Neural cell (in vitro differentiated cells): ENCODE results near the gene OR10G8. TPM values are rescaled to one million over a fixed set of nuclear protein-coding genes. Genes with fewer than 3 reads are reported as not detected.

Experiments
- H2AFZ ChIP-seq: fragments of 200-600, 300-800 bp; sonication (generic), shearing (Covaris generic); 2 replicates; pipeline ENCODE4 v1.6.0; 2014; ENCODE audit warnings: low read depth, mild to moderate bottlenecking, antibody characterized with exemption, low read length, moderate library complexity
- H3F3A ChIP-seq: fragments of 200-600 bp; shearing (Covaris generic); 2 replicates; pipeline ENCODE4 v1.6.1; 2016; ENCODE audit warnings: mild to moderate bottlenecking, moderate library complexity, mixed read lengths, antibody characterized with exemption, low read length; ENCODE audit not compliant: insufficient read depth, poor library complexity, severe bottlenecking
- H3K27ac ChIP-seq: fragments of 200-600, 300-800 bp; sonication (generic), shearing (Covaris generic); 2 replicates; pipeline ENCODE4 v1.5.1; 2014; ENCODE audit warnings: mild to moderate bottlenecking, low read length, moderate library complexity
- H3K27me3 ChIP-seq: fragments of 300-800, 200-600 bp; sonication (generic), shearing (Covaris generic); 2 replicates; pipeline ENCODE4 v1.6.0; 2014; ENCODE audit warnings: mild to moderate bottlenecking, low read depth, low read length, moderate library complexity; ENCODE audit not compliant: insufficient read depth
- H3K36me3 ChIP-seq: fragments of 300-800, 200-600 bp; sonication (generic), shearing (Covaris generic); 2 replicates; pipeline ENCODE4 v1.5.1; 2014; ENCODE audit warnings: mild to moderate bottlenecking, antibody characterized with exemption, low read length, moderate library complexity; ENCODE audit not compliant: insufficient read depth
- H3K4me2 ChIP-seq: fragments of 300-800, 200-600 bp; sonication (generic), shearing (Covaris generic); 2 replicates; pipeline ENCODE4 v1.6.0; 2014; ENCODE audit warnings: mild to moderate bottlenecking, low read length
- H3K4me3 ChIP-seq: fragments of 300-800, 200-600 bp; sonication (generic), shearing (Covaris generic); 2 replicates; pipeline ENCODE4 v1.5.1; 2014; ENCODE audit warnings: mild to moderate bottlenecking, low read length, moderate library complexity
- H3K79me2 ChIP-seq: fragments of 200-600 bp; shearing (Covaris generic); replicated peaks from 2 replicates; pipeline ENCODE4 v1.6.0; 2014; ENCODE audit warnings: mild to moderate bottlenecking, low read length, moderate library complexity; ENCODE audit not compliant: insufficient read depth
- H3K9ac ChIP-seq: fragments of 300-800, 200-600 bp; sonication (generic), shearing (Covaris generic); 2 replicates; pipeline ENCODE4 v1.6.1; 2016; ENCODE audit warnings: mild to moderate bottlenecking, low read length, mixed read lengths
- H3K9me2 ChIP-seq: fragments of 200-600 bp; shearing (Covaris generic); 2 replicates; pipeline ENCODE4 v1.6.1; 2016; ENCODE audit warnings: mild to moderate bottlenecking, low read length, mixed read lengths; ENCODE audit not compliant: insufficient read depth
- H3K9me3 ChIP-seq: fragments of 200-600, 300-800 bp; sonication (generic), shearing (Covaris generic); 2 replicates; pipeline ENCODE4 v1.6.1; 2016; ENCODE audit warnings: mild to moderate bottlenecking, mixed run types, low read length, moderate library complexity, mixed read lengths
- H4K20me1 ChIP-seq: fragments of 200-600 bp; shearing (Covaris generic); 2 replicates; pipeline ENCODE4 v1.6.1; 2016; ENCODE audit warnings: mild to moderate bottlenecking, mixed run types; ENCODE audit not compliant: insufficient read depth
- CTCF ChIP-seq: fragments of 450-650 bp; IDR thresholded peaks from 2 replicates; pipeline ENCODE4 v1.5.1; 2014; ENCODE audit warnings: antibody characterized with exemption, mild to moderate bottlenecking, moderate library complexity; ENCODE audit not compliant: poor library complexity, severe bottlenecking
- EP300 ChIP-seq: fragments of 450-650 bp; conservative IDR thresholded peaks from 2 replicates; pipeline ENCODE4 v1.6.1; 2014; ENCODE audit warnings: antibody characterized with exemption, mild to moderate bottlenecking, moderate library complexity; ENCODE audit not compliant: poor library complexity, severe bottlenecking
- EZH2 ChIP-seq: fragments of 200-600, 300-800 bp; shearing (Covaris generic), sonication (generic); IDR thresholded peaks from 2 replicates; pipeline ENCODE4 v1.6.1; 2014; ENCODE audit warnings: antibody characterized with exemption, low read length, borderline replicate concordance, mild to moderate bottlenecking; ENCODE audit not compliant: insufficient read depth, poor library complexity, severe bottlenecking
- MXI1 ChIP-seq: fragments of 450-650 bp; conservative IDR thresholded peaks from 2 replicates; pipeline ENCODE4 v1.6.1; 2014; ENCODE audit warnings: antibody characterized with exemption, mild to moderate bottlenecking; ENCODE audit not compliant: poor library complexity, severe bottlenecking
- POLR2AphosphoS5 ChIP-seq: IDR thresholded peaks from 2 replicates; pipeline ENCODE4 v1.6.1; 2012
- RAD21 ChIP-seq: fragments of 450-650 bp; conservative IDR thresholded peaks from 2 replicates; pipeline ENCODE4 v1.6.1; 2014; ENCODE audit warnings: antibody characterized with exemption, mild to moderate bottlenecking, moderate library complexity
- SMC3 ChIP-seq: fragments of 450-650 bp; conservative IDR thresholded peaks from 2 replicates; pipeline ENCODE4 v1.6.1; 2014; ENCODE audit warnings: antibody characterized with exemption, mild to moderate bottlenecking, moderate library complexity; ENCODE audit not compliant: poor library complexity
- TAF1 ChIP-seq: IDR thresholded peaks from 2 replicates; pipeline ENCODE4 v1.6.1; 2012; ENCODE audit warnings: low read depth
- polyA plus RNA-seq: library from polyadenylated mRNA; depleted of rRNA; stranded (reverse); fragments of >200 nt; gene quantifications from 2 replicates; pipeline ENCODE4 v1.2.3, GENCODE V29; 2014
- TF ChIP-seq, protein P1 (sequence below): IDR thresholded peaks from 2 replicates; pipeline ENCODE4 v1.6.1; 2012; ENCODE audit warnings: borderline replicate concordance

Gene OR10G8
- polyA plus RNA-seq, 1 donor from 2014 or later, result not detected

- H3K9me2 ChIP-seq, result no peaks in the 10 kb centered on the region
- no peaks in the 10 kb centered on the region for H3F3A ChIP-seq
- no peak overlapping the region for H3K4me3 ChIP-seq
- no peak overlapping the region for H3K4me2 ChIP-seq
- H2AFZ ChIP-seq, result no peak overlapping the region
- H4K20me1 ChIP-seq, result no peaks in the 10 kb centered on the region
- H3K27ac ChIP-seq, result no peak overlapping the region
- no peaks in the 10 kb centered on the region for H3K9me3 ChIP-seq
- H3K27me3 ChIP-seq, result no peaks in the 10 kb centered on the region
- H3K79me2 ChIP-seq, result no peaks in the 10 kb centered on the region
- no peak overlapping the region for H3K9ac ChIP-seq
- TF ChIP-seq MXI1 (no peak), SMC3 (no peak), RAD21 (no peak), EP300 (no peak), EZH2 (no peak), CTCF (no peak), TAF1 (no peak), POLR2AphosphoS5 (no peak)
- TF ChIP-seq, protein P1, sequence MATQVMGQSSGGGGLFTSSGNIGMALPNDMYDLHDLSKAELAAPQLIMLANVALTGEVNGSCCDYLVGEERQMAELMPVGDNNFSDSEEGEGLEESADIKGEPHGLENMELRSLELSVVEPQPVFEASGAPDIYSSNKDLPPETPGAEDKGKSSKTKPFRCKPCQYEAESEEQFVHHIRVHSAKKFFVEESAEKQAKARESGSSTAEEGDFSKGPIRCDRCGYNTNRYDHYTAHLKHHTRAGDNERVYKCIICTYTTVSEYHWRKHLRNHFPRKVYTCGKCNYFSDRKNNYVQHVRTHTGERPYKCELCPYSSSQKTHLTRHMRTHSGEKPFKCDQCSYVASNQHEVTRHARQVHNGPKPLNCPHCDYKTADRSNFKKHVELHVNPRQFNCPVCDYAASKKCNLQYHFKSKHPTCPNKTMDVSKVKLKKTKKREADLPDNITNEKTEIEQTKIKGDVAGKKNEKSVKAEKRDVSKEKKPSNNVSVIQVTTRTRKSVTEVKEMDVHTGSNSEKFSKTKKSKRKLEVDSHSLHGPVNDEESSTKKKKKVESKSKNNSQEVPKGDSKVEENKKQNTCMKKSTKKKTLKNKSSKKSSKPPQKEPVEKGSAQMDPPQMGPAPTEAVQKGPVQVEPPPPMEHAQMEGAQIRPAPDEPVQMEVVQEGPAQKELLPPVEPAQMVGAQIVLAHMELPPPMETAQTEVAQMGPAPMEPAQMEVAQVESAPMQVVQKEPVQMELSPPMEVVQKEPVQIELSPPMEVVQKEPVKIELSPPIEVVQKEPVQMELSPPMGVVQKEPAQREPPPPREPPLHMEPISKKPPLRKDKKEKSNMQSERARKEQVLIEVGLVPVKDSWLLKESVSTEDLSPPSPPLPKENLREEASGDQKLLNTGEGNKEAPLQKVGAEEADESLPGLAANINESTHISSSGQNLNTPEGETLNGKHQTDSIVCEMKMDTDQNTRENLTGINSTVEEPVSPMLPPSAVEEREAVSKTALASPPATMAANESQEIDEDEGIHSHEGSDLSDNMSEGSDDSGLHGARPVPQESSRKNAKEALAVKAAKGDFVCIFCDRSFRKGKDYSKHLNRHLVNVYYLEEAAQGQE, result no peak
- no peaks in the 10 kb centered on the region for H3K36me3 ChIP-seq
Observed at GRCh38 chr11:124075841-124076651, 49.4 kb downstream of the OR10G8 start.

DNA sequence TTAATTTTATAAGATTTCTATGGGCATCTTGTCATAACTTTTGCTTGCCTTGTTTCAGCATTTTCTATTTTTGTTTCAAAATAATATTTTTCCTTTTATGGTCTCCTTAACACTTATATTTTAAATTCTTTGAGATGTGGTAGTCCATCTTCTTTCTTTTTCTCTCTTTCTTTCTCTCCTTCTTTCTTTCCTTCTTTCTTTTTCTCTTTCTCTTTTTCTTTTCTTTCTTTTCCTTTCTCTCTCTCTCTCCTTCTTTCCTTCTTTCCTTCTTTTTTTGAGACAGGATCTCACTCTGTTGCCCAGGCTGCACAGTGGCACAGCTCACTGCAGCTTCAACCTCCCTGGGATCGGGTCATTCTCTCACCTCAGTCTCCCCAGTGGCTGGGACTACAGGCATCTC is 50.7 kb downstream of the OR10G8 start:
- no peaks in the 10 kb centered on the region for H3K27me3 ChIP-seq
- no peaks in the 10 kb centered on the region for H3K36me3 ChIP-seq
- no peak overlapping the region for H2AFZ ChIP-seq
- no peak overlapping the region for H3K4me2 ChIP-seq
- H3K4me3 ChIP-seq, result no peak overlapping the region
- no peak overlapping the region for H3K9ac ChIP-seq
- H3K79me2 ChIP-seq, result no peaks in the 10 kb centered on the region
- no peaks in the 10 kb centered on the region for H3K9me3 ChIP-seq
- no peaks in the 10 kb centered on the region for H3K9me2 ChIP-seq
- H4K20me1 ChIP-seq, result no peaks in the 10 kb centered on the region
- no peaks in the 10 kb centered on the region for H3F3A ChIP-seq
- TF ChIP-seq SMC3 (no peak), POLR2AphosphoS5 (no peak), TAF1 (no peak), EP300 (no peak), EZH2 (no peak), MXI1 (no peak), RAD21 (no peak), CTCF (no peak)
- TF ChIP-seq, protein P1, result no peak
- H3K27ac ChIP-seq, result no peak overlapping the region
